Measurements from ENCODE around the gene HOXC4. TPM values are rescaled to one million over a fixed set of nuclear protein-coding genes. Genes with fewer than 3 reads are reported as not detected.

The HOXC4 gene
- total RNA-seq, 1 donor from 2014 or later = not detected

DNA sequence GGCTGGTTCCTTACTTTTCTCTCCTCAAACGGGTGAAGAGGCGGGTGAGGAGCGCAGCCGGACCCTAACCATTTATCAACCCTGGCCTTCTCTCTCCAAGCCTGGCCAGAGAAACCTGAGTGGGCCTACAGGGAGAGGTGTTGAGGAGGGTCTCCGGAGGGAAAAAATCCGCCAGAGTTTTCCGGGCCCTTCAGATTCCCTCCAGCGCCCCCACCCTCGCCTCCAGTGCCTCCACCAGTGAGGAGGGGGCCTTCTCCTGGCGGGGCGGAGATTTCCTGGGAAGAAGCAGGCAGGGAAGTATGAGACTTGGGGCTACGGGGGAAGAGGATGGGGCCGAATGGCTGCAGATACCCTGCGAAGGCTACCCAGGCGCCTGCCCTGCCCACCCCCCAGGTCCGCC is 22.2 kb upstream of the HOXC4 start:
- H3K27me3 ChIP-seq (ENCODE audit: control insufficient read depth, insufficient read depth, low read length) = peaks cover 75% of the 10 kb centered on the region
- H3K36me3 ChIP-seq (ENCODE audit: control insufficient read depth, insufficient read depth, low read length) = no peaks in the 10 kb centered on the region
- FAIRE-seq (no peak), DNase-seq (ENCODE audit: low read depth) (no peak)
- no peak overlapping the region for H3K4me3 ChIP-seq (ENCODE audit: low read depth, low read length)
- TF ChIP-seq, protein P1, sequence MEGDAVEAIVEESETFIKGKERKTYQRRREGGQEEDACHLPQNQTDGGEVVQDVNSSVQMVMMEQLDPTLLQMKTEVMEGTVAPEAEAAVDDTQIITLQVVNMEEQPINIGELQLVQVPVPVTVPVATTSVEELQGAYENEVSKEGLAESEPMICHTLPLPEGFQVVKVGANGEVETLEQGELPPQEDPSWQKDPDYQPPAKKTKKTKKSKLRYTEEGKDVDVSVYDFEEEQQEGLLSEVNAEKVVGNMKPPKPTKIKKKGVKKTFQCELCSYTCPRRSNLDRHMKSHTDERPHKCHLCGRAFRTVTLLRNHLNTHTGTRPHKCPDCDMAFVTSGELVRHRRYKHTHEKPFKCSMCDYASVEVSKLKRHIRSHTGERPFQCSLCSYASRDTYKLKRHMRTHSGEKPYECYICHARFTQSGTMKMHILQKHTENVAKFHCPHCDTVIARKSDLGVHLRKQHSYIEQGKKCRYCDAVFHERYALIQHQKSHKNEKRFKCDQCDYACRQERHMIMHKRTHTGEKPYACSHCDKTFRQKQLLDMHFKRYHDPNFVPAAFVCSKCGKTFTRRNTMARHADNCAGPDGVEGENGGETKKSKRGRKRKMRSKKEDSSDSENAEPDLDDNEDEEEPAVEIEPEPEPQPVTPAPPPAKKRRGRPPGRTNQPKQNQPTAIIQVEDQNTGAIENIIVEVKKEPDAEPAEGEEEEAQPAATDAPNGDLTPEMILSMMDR (IDR thresholded peaks at IDR 0.05; ENCODE audit: insufficient read depth, low read length, severe bottlenecking) = no peak

DNA sequence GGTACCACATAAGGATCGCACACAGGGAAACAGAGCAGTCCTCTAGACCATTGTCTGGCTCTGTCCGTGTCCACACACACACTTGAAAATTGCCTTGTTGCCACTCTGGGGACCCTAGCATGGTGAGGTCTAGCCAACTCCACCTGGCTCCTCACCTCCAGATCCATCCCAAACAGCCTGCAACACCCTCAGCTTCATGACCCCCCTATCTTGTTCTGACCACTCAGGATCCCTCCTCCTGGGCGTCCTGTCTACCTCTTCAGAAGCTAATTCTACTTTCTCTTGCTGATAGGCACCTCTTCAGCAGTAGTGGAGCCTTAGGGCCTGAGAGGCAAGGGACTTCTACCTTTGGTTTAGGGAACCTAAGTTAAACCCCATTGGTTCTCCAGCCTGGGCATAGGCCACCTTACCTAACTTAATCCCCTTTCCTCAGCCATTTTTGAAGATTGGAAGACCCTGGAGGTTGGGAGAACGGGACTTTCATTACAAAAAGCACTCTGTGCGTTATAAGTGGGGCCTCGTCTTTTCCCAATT is 21.5 kb upstream of the HOXC4 start:
- TF ChIP-seq, protein P1 (IDR thresholded peaks at IDR 0.05; ENCODE audit: insufficient read depth, low read length, severe bottlenecking) = no peak
- no peak overlapping the region for H3K4me3 ChIP-seq (ENCODE audit: low read depth, low read length)
- peaks cover 72% of the 10 kb centered on the region for H3K27me3 ChIP-seq (ENCODE audit: control insufficient read depth, insufficient read depth, low read length)
- FAIRE-seq = no peak
- no peak for DNase-seq (ENCODE audit: low read depth)
- no peaks in the 10 kb centered on the region for H3K36me3 ChIP-seq (ENCODE audit: control insufficient read depth, insufficient read depth, low read length)

DNA sequence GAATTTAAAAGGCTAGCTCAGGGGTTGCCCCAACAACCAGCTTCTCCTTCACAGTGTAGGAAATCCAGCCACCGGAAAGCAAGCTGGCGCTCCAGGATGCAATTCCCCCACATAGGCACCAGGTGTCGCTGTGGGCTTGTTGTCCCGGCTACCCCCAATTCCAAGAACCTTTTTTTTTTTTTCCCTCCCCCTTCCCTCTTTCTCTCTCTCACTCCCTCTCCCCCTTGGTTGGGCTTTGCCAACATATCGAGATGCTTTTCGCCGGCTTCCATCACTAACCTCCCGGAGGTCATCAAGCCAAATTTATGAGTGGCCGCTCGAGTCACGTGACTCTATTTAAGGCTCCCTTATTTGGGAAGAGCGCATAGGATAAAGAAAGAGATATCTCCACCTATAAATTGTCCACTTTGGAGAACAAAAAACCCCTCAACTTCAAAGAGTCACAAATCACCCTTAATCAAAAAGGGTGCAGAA is 21.0 kb upstream of the HOXC4 start, which contains the start of gene HOXC5:
Gene HOXC5 (plus strand): TSS at position 424 of the 474 bp plus-strand sequence. CDS start 73 bp downstream, outside the sequence.
- peaks cover 67% of the 10 kb centered on the region for H3K27me3 ChIP-seq (ENCODE audit: control insufficient read depth, insufficient read depth, low read length)
- no peaks in the 10 kb centered on the region for H3K36me3 ChIP-seq (ENCODE audit: control insufficient read depth, insufficient read depth, low read length)
- FAIRE-seq = no peak
- DNase-seq (ENCODE audit: low read depth) = peak; percentile 49
- H3K4me3 ChIP-seq (ENCODE audit: low read depth, low read length) = no peak within 1 kb of the TSS
- TF ChIP-seq, protein P1 (IDR thresholded peaks at IDR 0.05; ENCODE audit: insufficient read depth, low read length, severe bottlenecking) = peak; percentile 94

DNA sequence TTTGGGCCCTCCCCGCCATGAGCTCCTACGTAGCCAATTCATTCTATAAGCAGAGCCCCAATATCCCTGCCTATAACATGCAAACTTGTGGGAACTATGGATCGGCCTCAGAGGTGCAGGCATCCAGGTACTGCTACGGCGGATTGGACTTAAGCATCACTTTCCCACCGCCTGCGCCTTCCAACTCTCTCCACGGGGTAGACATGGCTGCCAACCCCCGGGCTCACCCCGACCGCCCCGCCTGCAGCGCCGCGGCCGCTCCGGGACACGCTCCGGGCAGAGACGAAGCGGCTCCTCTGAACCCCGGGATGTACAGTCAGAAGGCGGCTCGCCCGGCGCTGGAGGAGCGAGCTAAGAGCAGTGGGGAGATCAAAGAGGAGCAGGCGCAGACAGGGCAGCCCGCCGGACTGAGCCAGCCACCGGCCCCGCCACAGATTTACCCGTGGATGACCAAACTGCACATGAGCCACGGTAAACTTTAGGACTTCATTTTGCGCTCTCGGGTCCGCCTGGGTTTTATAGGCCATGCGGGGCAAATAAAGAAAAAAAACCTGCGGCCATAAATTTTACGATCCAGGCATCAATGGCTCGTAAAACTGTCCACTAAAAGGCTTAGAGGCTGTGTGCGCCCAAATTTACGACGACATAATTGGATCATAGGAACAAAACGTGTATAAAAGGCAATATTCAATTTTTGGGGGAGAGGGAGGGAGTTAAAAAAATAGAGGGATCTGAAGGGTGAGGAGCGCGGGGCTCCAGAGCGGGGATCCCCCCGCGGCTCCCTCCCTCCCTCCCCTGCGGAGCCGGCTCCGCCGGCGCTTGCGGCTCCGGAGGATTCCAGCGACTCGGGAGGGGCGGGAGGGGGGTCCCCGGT is 20.3 kb upstream of the HOXC4 start:
- DNase-seq (ENCODE audit: low read depth) = no peak
- Histone ChIP-seq H3K4me3 (ENCODE audit: low read depth, low read length) (no peak overlapping the region), H3K36me3 (ENCODE audit: control insufficient read depth, insufficient read depth, low read length) (no peaks in the 10 kb centered on the region), H3K27me3 (ENCODE audit: control insufficient read depth, insufficient read depth, low read length) (peaks cover 70% of the 10 kb centered on the region)
- FAIRE-seq = no peak
- TF ChIP-seq, protein P1 (IDR thresholded peaks at IDR 0.05; ENCODE audit: insufficient read depth, low read length, severe bottlenecking) = no peak

DNA sequence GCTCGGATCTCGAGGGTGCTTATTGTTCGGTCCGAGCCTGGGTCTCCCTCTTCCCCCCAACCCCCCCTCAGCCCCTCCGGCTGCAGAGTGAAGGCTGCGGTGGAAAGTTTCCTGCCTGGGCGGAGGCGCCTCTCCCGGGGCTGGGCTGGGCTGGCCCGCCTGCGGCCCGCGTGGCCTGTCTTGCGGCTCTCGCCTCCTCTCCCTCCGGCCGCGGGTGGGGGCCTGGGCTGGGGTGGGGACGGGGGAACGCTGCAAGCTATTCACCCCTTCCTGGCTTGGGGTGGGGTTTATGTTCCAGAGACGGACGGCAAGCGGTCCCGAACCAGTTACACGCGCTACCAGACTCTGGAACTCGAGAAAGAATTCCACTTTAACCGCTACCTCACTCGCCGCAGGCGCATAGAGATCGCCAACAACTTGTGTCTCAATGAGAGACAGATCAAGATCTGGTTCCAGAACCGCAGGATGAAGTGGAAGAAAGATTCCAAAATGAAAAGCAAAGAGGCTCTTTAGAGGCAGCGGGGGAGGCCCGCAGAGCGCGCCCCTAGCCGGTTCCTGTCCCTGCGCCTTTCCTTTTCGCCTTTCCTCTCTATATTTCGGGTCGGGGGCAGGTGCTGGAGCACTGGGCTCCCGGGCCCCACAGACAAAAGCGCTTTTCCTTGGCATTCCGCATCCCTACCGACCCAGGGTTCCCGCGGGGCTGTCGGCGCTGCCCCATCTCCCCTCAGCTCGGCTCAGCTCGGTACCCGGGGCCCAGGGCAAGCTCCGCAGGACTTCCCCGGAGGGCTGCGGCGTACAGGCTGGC is 19.5 kb upstream of the HOXC4 start:
- FAIRE-seq (no peak), DNase-seq (ENCODE audit: low read depth) (no peak)
- H3K4me3 ChIP-seq (ENCODE audit: low read depth, low read length) = no peak overlapping the region
- TF ChIP-seq, protein P1 (IDR thresholded peaks at IDR 0.05; ENCODE audit: insufficient read depth, low read length, severe bottlenecking) = no peak
- peaks cover 71% of the 10 kb centered on the region for H3K27me3 ChIP-seq (ENCODE audit: control insufficient read depth, insufficient read depth, low read length)
- H3K36me3 ChIP-seq (ENCODE audit: control insufficient read depth, insufficient read depth, low read length) = no peaks in the 10 kb centered on the region
